Inferior parietal cortex (tissue), 1 donor: Measurements from ENCODE around the gene MALSU1.

Source experiments
- DNase-seq: peaks from one replicate; pipeline ENCODE4 v3.0.0-alpha.2; 2016; ENCODE audit errors: extremely low spot score

Gene MALSU1

DNA sequence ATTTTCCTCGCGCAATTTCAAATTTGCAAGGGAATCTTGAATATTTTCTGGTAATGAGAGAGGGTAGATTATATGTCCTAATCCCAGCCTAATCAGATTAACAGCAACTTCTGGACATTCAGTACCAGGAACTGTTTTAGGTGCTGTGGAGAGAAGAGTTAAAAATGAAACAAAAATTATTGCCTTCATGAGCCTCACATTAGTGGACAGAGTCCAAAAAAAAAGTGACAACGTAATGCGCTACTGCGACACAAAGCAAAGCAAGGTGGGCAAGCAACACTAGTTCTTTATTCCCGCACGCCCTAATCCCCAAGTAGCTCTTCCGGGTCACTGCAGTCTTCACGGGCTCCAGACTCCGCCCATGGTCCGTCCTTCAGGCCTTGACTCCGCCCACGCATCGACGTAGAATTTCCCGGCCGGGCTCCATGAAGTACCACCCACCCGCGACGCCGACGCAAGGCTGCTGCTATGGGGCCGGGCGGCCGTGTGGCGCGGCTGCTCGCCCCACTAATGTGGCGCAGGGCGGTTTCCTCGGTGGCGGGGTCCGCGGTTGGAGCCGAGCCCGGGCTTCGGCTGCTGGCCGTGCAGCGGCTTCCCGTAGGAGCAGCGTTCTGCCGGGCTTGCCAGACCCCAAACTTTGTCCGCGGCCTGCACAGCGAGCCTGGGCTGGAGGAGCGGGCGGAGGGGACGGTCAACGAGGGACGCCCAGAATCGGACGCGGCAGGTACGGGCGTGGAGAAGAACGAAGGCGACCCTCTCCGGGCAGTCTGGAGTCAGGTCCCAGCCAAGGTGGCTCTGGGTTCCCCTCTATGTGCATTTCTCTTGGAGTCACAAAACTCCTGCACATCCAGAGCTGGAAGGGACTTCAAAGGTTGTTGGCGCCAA lies at the start of gene MALSU1:
MALSU1 (plus strand) TSS at position 455 of the 885 bp plus-strand sequence; CDS start at position 469, 14 bp downstream.
- DNase-seq, result peak; percentile 98

DNA sequence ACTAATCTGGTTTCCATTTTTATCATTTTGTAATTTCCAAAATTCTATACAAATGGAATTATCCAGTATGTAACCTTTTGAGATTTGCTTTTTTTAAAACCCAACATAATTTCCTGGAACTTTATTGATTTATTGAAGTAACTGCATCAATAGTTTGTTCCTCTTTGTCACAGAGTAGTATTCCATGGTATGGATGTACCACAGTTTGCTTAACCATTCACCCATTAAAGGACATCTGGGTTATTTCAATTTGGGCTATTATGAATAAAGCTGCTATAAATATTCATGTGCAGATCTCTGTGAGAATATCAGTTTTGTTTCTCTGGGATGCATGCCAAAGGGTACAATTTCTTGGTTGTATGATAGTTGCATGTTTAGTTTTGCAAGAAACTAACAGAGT lies 49.7 kb upstream of the MALSU1 start:
- DNase-seq, result no peak

DNA sequence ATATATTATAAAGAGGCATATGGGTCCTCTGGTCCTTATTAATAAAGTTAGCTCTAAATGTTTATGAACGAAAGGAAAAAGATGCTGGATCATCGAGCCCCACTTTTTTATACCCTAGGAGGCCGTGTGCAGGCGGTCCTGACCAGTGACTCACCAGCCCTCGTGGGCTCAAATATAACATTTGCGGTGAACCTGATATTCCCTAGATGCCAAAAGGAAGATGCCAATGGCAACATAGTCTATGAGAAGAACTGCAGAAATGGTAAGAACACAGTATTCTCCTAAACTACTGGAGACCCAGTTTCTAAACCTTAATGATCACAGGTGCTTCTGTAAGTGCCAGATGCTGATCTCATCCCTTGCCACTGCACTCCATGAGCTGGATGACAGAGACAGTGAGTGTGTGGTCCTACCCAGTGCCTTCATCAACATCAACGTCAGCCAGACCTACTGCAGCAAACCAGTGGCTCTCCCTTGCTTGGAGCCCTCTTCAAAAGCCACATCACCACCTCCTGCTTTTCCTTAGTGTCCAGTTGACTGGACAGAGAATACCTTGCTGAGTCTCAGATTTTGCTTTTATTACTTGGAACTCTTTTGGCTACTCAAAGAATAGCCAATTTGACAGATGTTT lies 45.0 kb upstream of the MALSU1 start:
- DNase-seq, result no peak

DNA sequence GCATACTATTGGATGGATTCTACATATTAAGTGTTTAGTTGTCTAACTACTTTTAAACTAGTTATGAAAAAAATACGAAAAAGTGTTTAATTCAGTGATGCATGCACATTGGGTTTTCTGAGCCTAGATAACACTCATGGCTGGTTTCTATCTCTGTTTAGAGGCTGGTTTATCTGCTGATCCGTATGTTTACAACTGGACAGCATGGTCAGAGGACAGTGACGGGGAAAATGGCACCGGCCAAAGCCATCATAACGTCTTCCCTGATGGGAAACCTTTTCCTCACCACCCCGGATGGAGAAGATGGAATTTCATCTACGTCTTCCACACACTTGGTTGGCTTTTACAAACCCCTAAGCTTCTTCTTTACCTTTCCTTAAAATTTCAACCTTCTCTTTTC lies 42.4 kb upstream of the MALSU1 start:
- no peak for DNase-seq

DNA sequence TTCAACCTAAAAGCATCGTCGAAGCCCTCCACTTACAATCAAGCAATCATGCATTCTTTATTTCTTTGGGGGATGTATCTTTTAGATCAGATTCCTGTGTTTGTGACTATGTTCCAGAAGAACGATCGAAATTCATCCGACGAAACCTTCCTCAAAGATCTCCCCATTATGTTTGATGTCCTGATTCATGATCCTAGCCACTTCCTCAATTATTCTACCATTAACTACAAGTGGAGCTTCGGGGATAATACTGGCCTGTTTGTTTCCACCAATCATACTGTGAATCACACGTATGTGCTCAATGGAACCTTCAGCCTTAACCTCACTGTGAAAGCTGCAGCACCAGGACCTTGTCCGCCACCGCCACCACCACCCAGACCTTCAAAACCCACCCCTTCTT lies 38.8 kb upstream of the MALSU1 start:
- DNase-seq, result no peak

DNA sequence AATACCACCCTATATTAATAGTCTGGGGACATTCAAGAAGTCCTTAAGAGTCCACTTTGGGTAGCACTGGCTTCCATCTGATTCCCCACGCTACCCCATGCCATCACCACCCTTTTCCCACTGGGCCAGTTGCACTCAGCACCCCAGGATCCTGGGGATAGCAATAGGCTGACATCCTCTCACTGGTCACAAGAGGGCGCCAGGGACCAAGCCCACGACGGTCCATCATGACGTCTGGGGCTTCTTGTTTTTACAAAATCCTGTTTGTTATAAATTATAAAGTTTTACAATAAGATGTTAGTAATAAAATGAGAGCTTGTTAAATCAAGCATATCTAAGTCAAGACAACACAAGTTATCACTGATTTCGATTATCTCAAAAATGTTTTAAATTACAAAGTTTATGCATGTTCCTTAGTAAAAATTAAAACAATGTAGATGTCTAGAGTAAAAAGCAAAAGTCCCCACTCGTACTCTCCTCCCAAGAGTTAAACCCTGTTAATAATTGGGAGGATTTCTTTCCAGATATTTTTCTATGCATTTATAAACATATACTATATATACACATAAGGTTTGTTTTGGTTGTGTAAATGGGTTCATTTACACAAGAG lies 37.2 kb upstream of the MALSU1 start:
- peak; percentile 64 for DNase-seq

DNA sequence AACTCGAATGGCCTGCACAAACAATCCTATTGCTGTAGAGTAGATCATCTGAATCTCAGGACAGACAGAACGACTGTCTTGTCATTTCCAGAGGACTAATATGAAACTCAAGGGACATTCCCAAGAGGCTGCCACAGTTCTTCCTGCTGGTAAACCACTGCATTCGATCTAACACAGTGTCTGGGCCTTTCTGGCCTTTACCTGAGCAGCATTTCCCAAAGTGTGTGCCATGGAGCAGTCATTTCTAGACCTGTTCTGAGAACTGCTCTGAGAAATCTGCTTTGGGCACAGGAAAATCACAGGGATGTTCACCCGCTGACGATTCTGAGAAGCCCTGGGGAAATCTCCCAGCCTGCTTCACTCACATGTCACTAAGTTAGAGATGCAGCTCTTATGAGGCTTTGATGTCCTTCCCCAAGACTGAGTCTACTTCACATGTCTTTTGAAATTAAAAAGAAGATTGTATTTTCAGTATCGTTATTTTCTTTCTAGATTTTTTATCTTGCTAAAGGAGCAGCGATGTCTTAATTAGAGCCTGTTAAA lies 34.2 kb upstream of the MALSU1 start:
- no peak for DNase-seq

DNA sequence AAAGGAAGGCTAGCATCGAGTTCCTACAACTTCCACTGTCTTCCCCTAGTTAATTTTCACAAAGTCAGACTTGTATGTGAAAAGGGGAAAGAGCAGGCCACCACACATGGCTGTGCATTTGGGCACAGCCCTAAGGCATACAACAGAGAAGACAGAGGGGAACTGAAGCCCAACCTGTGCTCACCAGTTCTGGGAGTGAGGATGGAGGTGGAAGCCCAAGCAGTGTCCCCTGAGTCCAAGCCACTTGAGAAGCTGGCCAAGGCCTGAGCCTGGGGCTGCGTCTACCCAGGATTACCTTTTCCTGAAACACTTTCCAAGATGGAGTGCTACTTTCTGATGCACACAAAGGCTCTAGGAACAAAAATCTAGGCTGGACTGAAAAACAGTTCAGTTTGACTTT lies 32.2 kb upstream of the MALSU1 start:
- DNase-seq, result no peak

DNA sequence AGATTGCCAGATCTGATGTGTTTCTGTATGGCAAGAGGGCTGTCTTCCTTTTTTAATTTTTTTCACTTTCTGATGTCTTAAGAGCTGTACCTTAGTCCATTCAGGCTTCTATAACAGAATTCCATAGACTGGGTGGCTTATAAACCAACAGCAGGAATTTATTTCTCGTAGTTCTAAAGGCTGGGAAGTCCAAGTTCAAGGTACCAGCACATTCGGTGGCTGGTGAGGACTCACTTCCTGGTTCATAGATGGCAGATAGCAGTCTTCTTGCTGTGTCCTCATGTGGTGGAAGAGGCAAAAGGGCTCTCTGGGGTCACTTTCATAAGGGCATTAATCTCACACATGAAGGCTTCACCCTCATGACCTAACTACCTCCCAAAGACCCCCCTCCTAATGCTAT lies 31.8 kb upstream of the MALSU1 start:
- no peak for DNase-seq

DNA sequence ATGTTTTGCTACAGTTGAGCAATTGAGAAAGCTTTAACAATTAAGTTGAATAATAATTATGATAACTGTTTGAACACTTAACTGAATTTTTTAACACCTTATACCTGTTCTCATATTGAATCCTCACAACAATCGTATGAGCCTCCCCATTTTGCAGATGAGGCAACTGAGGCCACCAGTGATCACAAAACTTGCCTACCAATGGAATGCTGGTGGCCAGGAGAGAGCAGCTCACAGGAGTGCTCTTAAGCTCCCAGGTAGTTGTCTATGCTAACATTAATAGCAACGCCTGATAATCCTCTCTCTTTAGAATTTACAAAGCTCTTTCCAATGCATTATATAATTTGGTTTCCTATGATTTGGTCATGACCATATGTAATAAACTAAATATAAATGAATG lies 31.0 kb upstream of the MALSU1 start:
- no peak for DNase-seq

DNA sequence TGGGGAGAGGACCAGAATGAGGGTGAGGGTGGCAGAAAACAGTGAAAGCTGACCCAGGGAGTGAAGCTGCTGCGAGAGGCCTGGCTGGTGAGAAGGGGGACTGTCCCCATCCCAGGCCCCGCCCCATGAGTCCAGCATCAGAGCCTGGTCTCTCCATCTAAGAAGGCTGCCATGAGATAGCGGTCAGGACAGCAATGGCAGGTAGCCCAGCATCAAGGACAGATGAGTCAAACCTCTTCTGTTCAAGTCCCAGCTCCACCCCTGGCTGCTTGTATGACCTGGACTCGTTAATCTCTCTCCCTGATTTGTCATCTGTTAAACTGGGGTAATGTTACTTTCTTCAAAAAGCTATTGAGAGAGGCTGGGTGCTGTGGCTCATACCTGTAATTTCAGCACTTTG lies 30.4 kb upstream of the MALSU1 start:
- no peak for DNase-seq

DNA sequence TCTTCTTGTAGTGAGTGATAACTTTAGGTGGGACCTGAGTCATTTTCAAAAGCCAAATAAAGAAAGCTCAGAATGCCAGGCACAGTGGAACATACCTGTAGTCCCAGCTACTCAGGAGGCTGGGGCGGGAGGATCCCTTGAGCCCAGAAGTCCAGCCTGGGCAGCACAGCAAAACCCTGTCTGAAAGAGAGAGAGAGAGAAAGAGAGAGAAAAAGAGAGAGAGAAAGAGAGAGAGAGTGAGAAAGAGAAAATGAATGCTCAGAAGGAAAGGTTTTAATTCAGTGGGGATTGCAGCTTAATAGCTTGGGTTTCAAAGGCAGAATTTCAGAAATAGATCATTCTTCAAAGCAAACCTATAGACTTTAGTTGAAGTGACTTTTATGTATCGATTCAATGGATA lies 26.9 kb upstream of the MALSU1 start:
- no peak for DNase-seq

DNA sequence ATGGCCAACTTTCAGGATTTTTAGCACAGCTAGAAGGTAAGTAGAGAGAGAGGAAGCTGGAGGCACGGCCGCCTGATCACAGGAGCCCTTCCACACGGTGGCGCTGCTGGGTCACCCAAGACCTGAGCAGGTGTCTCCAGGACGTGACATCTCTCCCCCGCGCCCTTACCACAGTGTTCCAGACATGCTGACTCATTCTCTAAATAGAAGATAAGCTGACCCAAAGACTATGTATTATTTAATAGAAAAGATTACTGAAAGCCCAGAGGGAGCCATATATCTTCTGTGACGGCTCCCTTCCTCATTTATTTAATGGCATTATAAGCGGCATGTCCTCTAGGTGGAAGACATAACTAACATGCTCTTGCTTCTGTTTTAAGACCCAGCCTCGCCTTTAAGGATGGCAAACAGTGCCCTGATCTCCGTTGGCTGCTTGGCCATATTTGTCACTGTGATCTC lies 26.0 kb upstream of the MALSU1 start:
- DNase-seq, result peak; percentile 60

DNA sequence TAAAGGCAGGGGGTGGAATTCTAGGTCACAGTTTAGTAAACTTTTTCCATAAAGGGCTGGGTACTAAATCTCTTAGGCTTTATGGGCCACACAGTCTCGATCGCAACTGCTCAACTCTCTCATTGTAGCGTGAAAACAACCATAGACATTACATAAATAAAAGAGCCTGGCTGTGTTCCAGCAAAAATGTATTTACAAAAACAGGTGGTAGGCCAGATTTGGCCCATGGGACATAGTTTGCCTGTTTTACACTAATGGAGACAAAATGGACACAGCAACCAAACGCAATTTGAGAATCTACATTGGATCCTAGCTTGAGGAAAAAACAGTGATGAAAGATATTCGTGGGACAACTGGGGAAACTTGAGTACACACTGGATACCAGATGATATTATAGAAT lies 23.2 kb upstream of the MALSU1 start:
- DNase-seq, result no peak

DNA sequence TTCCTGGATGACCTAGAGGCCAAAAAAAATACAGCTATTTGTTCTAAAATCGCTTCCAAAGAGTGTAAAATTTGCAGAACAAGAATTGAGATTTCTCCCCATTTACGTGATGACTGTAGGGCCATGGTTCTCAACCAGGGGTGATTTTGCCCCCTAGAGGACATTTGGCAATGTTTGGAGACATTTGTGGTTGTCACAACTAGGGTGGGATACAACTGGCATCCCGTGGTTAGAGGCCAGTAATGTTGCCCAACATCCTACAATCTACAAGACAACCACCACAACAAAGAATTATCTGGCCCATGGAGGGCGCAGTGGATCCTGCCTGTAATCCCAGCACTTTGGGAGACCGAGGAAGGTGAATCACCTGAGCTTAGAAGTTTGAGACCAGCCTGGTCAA lies 22.8 kb upstream of the MALSU1 start:
- no peak for DNase-seq

DNA sequence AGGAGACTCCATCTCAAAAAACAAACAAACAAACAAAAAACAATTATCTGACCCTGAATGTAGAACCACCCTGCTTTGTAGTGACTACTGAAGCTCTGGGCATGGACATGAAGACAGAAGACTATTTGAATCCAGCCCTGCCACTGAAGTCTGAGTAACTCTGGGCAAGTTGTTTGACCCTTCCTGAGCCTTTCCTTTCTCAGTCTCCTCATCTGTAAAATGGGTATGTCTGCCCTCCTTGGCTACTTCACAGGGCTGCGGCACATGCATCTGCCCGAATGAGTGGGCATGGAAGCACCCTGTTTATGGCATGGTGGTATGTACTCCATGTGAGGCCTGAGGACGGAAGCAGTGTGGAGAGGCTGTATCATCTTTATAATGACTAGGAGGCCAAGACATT lies 22.2 kb upstream of the MALSU1 start:
- no peak for DNase-seq

DNA sequence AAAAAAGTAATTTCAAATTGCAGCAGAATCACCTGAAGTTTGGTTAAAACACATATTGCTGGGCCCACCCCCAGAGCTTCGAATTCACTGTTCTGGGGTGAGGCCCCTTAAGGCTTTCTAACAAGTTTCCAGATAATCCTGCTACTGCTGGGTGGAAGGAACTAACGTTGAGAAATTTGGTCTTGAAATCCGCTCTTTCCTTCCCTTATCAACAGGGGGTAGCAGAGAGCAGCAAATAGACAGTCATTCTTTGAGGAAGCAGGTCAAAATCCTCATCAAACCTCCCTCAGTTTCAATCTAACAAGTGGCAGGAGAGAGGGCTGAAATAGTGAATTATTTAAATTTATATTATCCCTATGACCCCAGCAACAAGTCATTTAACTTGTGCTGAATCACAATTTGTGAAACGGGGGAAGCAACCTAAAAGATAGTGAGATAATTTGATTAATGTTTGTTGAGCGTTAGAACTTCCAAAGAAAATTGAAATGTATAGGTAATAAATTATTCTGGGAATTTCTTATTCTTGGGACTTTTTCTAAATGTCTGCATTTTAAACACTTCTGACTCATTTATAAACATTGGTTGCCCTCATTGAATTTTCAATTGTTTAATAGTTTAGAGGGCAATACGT lies 21.7 kb upstream of the MALSU1 start:
- peak; percentile 76 for DNase-seq

DNA sequence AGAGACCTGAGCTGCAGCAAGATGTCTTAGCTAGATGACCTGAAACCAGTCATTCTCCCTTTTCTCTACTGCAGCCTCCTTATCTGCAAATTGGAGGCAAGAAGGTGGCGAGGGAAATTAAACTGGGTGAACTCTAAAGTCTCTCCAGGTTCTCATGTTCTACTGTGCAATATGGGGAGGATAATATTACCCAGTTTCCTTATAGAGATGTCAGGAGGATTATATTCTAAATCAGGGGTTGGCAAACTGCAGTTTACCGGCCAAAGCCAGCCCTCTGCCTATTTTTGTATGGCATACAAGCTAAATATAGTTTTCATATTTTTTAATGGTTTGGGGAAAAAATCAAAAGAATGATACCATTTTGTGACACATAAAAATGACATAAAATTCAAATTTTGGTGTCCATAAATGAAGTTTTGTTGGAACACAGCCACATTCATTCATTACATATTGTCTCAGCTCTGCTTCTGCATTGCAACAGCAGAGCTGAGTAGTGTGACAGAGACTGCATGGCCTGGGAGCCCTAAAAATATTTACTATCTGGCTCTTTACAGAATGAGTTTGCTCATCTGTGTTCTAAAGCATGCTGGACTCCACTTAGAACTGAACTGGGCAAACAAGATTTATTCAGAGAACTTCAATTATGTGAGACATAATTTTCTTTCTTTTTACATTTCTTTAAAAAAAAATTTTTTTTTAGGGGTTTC lies 19.2 kb upstream of the MALSU1 start:
- DNase-seq, result no peak

DNA sequence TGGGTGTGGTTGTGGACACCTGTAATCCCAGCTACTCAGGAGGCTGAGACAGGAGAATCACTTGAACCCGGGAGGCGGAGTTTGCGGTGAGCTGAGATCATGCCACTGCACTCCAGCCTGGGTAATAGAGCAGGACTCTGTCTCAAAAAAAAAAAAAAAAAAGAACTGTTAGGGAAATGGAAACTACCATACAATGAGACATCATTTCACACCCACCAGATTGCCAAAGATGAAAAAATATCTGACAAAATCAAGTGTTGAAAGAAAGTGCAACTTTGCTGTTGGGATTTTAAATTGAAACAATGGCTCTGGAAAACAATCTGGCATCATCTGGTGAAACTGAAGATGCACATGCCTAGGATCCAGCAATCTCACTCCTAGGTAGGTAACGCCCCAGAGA lies 16.1 kb upstream of the MALSU1 start:
- DNase-seq, result no peak

DNA sequence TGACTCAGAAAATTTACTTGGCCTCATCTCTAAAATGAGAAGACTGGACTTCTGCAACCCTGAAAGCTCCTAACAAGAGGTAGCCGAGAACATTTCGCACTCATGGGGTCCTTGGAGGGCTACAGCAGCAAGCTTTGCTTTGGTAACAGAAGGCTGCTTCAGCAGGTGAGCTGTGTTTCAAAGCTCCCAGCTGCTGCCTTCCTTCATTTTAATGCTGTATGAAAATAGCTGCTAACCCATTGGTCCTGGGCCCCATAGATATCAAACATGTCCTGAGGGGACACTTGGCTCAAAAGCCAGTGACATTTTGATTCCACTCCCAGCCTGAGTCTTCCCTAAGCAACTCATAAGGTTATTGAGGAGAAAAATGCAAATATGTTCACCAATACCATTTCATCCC lies 14.3 kb upstream of the MALSU1 start:
- DNase-seq, result no peak
